T-helper 1 cell treated with Interleukin-12 subunit alpha and Interleukin-12 subunit beta and Interleukin-4 antibody, amounts not matched to agents 30 μg/mL and 1 μg/mL, for 36 hours (primary cell): Measurements from ENCODE around the gene CREB3L2.
"Not testable (repeated sequence)": the region's sequence is repeated elsewhere in the genome, so short reads cannot be mapped to it uniquely, and the experiment has no call there.

Source experiments
- H3K27ac Mint-ChIP-seq: one replicate; pipeline ENCODE4 v1.8.0; 2021; ENCODE audit warnings: mild to moderate bottlenecking, mixed read lengths
- H3K27me3 Mint-ChIP-seq: one replicate; pipeline ENCODE4 v1.8.0; 2021; ENCODE audit warnings: low read depth, mixed read lengths
- H3K36me3 Mint-ChIP-seq: one replicate; pipeline ENCODE4 v1.8.0; 2021; ENCODE audit warnings: low read depth, mixed read lengths
- H3K4me1 Mint-ChIP-seq: one replicate; pipeline ENCODE4 v1.8.0; 2021; ENCODE audit warnings: low read depth, mixed read lengths
- H3K4me3 Mint-ChIP-seq: one replicate; pipeline ENCODE4 v1.8.0; 2021; ENCODE audit warnings: mild to moderate bottlenecking, moderate library complexity, mixed read lengths
- H3K9me3 Mint-ChIP-seq: one replicate; pipeline ENCODE4 v1.8.0; 2021; ENCODE audit warnings: mixed read lengths

CREB3L2 gene

GRCh38 chr7:137935884-137936508 is 65.9 kb downstream of the CREB3L2 start:
- peaks cover 14% of the 10 kb centered on the region for H3K36me3 Mint-ChIP-seq
- H3K27me3 Mint-ChIP-seq: no peaks in the 10 kb centered on the region
- H3K27ac Mint-ChIP-seq: peak overlapping the region; percentile 88
- peaks cover 32% of the 10 kb centered on the region for H3K4me1 Mint-ChIP-seq
- peak overlapping the region; percentile 68 for H3K4me3 Mint-ChIP-seq
- H3K9me3 Mint-ChIP-seq: no peaks in the 10 kb centered on the region

GRCh38 chr7:137934941-137935883 is 66.7 kb downstream of the CREB3L2 start:
- H3K4me3 Mint-ChIP-seq: peak overlapping the region; percentile 85
- peaks cover 35% of the 10 kb centered on the region for H3K4me1 Mint-ChIP-seq
- peaks cover 14% of the 10 kb centered on the region for H3K36me3 Mint-ChIP-seq
- peak overlapping the region; percentile 96 for H3K27ac Mint-ChIP-seq
- no peaks in the 10 kb centered on the region for H3K27me3 Mint-ChIP-seq
- no peaks in the 10 kb centered on the region for H3K9me3 Mint-ChIP-seq

- H3K36me3 Mint-ChIP-seq: peaks cover 12% of the 10 kb centered on the region
- H3K9me3 Mint-ChIP-seq: no peaks in the 10 kb centered on the region
- H3K27ac Mint-ChIP-seq: peak overlapping the region; percentile 96
- peak overlapping the region; percentile 85 for H3K4me3 Mint-ChIP-seq
- no peaks in the 10 kb centered on the region for H3K27me3 Mint-ChIP-seq
- H3K4me1 Mint-ChIP-seq: peaks cover 35% of the 10 kb centered on the region
These were observed 67.6 kb downstream of the CREB3L2 start for GRCh38 chr7:137934176-137934826.

- Mint-ChIP-seq H3K4me3 (no peak overlapping the region), H3K36me3 (peaks cover 12% of the 10 kb centered on the region), H3K4me1 (peaks cover 35% of the 10 kb centered on the region), H3K27me3 (no peaks in the 10 kb centered on the region), H3K9me3 (no peaks in the 10 kb centered on the region), H3K27ac (no peak overlapping the region)
These were observed 68.4 kb downstream of the CREB3L2 start for GRCh38 chr7:137933270-137934017.

- no peaks in the 10 kb centered on the region for H3K27me3 Mint-ChIP-seq
- no peak overlapping the region for H3K27ac Mint-ChIP-seq
- no peaks in the 10 kb centered on the region for H3K9me3 Mint-ChIP-seq
- H3K36me3 Mint-ChIP-seq: peaks cover 17% of the 10 kb centered on the region
- H3K4me3 Mint-ChIP-seq: no peak overlapping the region
- peaks cover 35% of the 10 kb centered on the region for H3K4me1 Mint-ChIP-seq
These were observed 69.0 kb downstream of the CREB3L2 start for GRCh38 chr7:137932881-137933269.

- Mint-ChIP-seq H3K4me1 (peaks cover 35% of the 10 kb centered on the region), H3K27me3 (no peaks in the 10 kb centered on the region), H3K36me3 (peaks cover 25% of the 10 kb centered on the region), H3K4me3 (no peak overlapping the region), H3K27ac (no peak overlapping the region), H3K9me3 (no peaks in the 10 kb centered on the region)
These were observed 70.1 kb downstream of the CREB3L2 start for GRCh38 chr7:137931823-137932222.

- Mint-ChIP-seq H3K27me3 (no peaks in the 10 kb centered on the region), H3K4me1 (peaks cover 27% of the 10 kb centered on the region), H3K27ac (no peak overlapping the region), H3K36me3 (peaks cover 33% of the 10 kb centered on the region), H3K9me3 (no peaks in the 10 kb centered on the region), H3K4me3 (no peak overlapping the region)
These were observed 71.3 kb downstream of the CREB3L2 start for GRCh38 chr7:137930581-137930980.

GRCh38 chr7:137928626-137929025 is 73.3 kb downstream of the CREB3L2 start:
- H3K27ac Mint-ChIP-seq: no peak overlapping the region
- H3K4me1 Mint-ChIP-seq: peaks cover 21% of the 10 kb centered on the region
- H3K36me3 Mint-ChIP-seq: peaks cover 39% of the 10 kb centered on the region
- H3K9me3 Mint-ChIP-seq: no peaks in the 10 kb centered on the region
- H3K27me3 Mint-ChIP-seq: no peaks in the 10 kb centered on the region
- H3K4me3 Mint-ChIP-seq: no peak overlapping the region

GRCh38 chr7:137927386-137927785 is 74.5 kb downstream of the CREB3L2 start:
- Mint-ChIP-seq H3K9me3 (no peaks in the 10 kb centered on the region), H3K27me3 (no peaks in the 10 kb centered on the region), H3K4me3 (no peak overlapping the region), H3K4me1 (peaks cover 20% of the 10 kb centered on the region), H3K27ac (no peak overlapping the region), H3K36me3 (peaks cover 40% of the 10 kb centered on the region)

- H3K4me3 Mint-ChIP-seq, H3K27ac Mint-ChIP-seq, H3K27me3 Mint-ChIP-seq, H3K9me3 Mint-ChIP-seq: not testable (repeated sequence)
- Mint-ChIP-seq H3K36me3 (peaks cover 44% of the 10 kb centered on the region), H3K4me1 (peaks cover 23% of the 10 kb centered on the region)
These were observed 75.7 kb downstream of the CREB3L2 start for GRCh38 chr7:137926206-137926605.

- H3K9me3 Mint-ChIP-seq: no peaks in the 10 kb centered on the region
- H3K27me3 Mint-ChIP-seq: no peaks in the 10 kb centered on the region
- no peak overlapping the region for H3K27ac Mint-ChIP-seq
- H3K4me1 Mint-ChIP-seq: peaks cover 28% of the 10 kb centered on the region
- peaks cover 47% of the 10 kb centered on the region for H3K36me3 Mint-ChIP-seq
- H3K4me3 Mint-ChIP-seq: no peak overlapping the region
These were observed 76.1 kb downstream of the CREB3L2 start for GRCh38 chr7:137925754-137926153.

GRCh38 chr7:137925091-137925490 is 76.8 kb downstream of the CREB3L2 start:
- Mint-ChIP-seq H3K27me3 (no peaks in the 10 kb centered on the region), H3K36me3 (peaks cover 49% of the 10 kb centered on the region), H3K27ac (no peak overlapping the region), H3K9me3 (no peaks in the 10 kb centered on the region), H3K4me1 (peaks cover 27% of the 10 kb centered on the region), H3K4me3 (no peak overlapping the region)

GRCh38 chr7:137923380-137923779 is 78.5 kb downstream of the CREB3L2 start:
- no peak overlapping the region for H3K4me3 Mint-ChIP-seq
- peak overlapping the region; percentile 3 for H3K27ac Mint-ChIP-seq
- H3K4me1 Mint-ChIP-seq: peaks cover 29% of the 10 kb centered on the region
- no peaks in the 10 kb centered on the region for H3K27me3 Mint-ChIP-seq
- H3K36me3 Mint-ChIP-seq: peaks cover 53% of the 10 kb centered on the region
- no peaks in the 10 kb centered on the region for H3K9me3 Mint-ChIP-seq
